ENCODE data around the gene PLCH1.
"Not testable (repeated sequence)": the region's sequence is repeated elsewhere in the genome, so short reads cannot be mapped to it uniquely, and the experiment has no call there.

The PLCH1 gene

GRCh38 chr3:155643581-155644165 is 101.2 kb downstream of the PLCH1 start:
- TF ChIP-seq PAX5 (IDR thresholded peaks at IDR 0.05; ENCODE audit: insufficient read depth, low read length, severe bottlenecking) (no peak), POU2F2 (IDR thresholded peaks at IDR 0.05; ENCODE audit: low read depth, low read length) (no peak)
- FAIRE-seq (no peak), DNase-seq (ENCODE audit: insufficient read length, low spot score) (no peak)

DNA sequence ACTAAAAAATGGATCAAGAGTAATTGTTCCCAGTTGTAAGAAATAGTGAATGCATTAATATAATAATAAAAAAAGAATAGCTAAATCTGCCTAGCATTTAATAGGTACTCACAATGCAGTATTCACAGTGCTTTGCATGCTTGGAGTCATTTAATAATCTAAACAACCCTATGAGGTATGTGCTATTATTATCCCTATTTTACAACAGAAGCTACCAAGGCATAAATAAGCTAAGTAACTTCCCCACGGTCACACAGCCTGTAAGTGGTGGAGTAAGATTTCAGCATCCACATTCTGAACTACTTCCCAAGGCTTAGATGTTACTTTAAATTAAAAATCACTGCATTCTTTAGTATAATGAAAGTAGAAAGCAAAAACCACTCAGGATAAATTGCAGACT is 102.9 kb downstream of the PLCH1 start:
- no peak for TF ChIP-seq TAF1 (IDR thresholded peaks at IDR 0.05; ENCODE audit: low read depth, low read length)
- TF ChIP-seq POLR2AphosphoS5 (IDR thresholded peaks at IDR 0.05; ENCODE audit: low read depth, low read length), result no peak
- TF ChIP-seq PAX5 (IDR thresholded peaks at IDR 0.05; ENCODE audit: insufficient read depth, low read length, severe bottlenecking), result no peak
- no peak for TF ChIP-seq SPI1 (IDR thresholded peaks at IDR 0.05; ENCODE audit: low read depth, low read length)
- no peak for TF ChIP-seq POU2F2 (IDR thresholded peaks at IDR 0.05; ENCODE audit: low read depth, low read length)
- TF ChIP-seq POLR2A (IDR thresholded peaks at IDR 0.05; ENCODE audit: low read depth, low read length), result no peak
- DNase-seq (ENCODE audit: insufficient read length, low spot score) (no peak), FAIRE-seq (no peak)

DNA sequence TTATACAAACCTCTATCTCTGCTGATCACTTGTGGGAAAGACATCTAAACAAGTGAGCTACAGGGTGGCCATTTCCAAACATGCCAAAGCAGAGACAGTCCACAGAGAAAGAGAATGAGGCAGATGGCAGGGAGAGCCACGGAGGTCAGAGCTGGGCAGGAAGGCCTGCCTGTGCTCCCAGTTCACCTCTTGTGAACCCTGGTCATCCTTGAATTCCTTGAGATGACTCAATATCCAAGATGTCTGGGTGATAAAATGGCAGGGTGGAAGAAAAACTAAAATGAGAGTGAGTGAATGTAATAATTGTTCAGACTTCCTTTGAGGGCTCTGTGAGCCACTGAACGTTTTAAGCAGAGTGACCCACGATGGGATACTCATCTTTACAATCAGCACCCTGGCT is 104.8 kb downstream of the PLCH1 start:
- DNase-seq (ENCODE audit: insufficient read length, low spot score) (no peak), FAIRE-seq (no peak)
- TF ChIP-seq POLR2A (IDR thresholded peaks at IDR 0.05; ENCODE audit: low read depth, low read length) (no peak), POU2F2 (IDR thresholded peaks at IDR 0.05; ENCODE audit: low read depth, low read length) (no peak), POLR2AphosphoS5 (IDR thresholded peaks at IDR 0.05; ENCODE audit: low read depth, low read length) (no peak), TAF1 (IDR thresholded peaks at IDR 0.05; ENCODE audit: low read depth, low read length) (no peak), PAX5 (IDR thresholded peaks at IDR 0.05; ENCODE audit: insufficient read depth, low read length, severe bottlenecking) (no peak), SPI1 (IDR thresholded peaks at IDR 0.05; ENCODE audit: low read depth, low read length) (no peak)

- no peak for TF ChIP-seq SPI1 (IDR thresholded peaks at IDR 0.05; ENCODE audit: low read depth, low read length)
- TF ChIP-seq PAX5 (IDR thresholded peaks at IDR 0.05; ENCODE audit: insufficient read depth, low read length, severe bottlenecking), result no peak
- no peak for TF ChIP-seq POLR2AphosphoS5 (IDR thresholded peaks at IDR 0.05; ENCODE audit: low read depth, low read length)
- no peak for TF ChIP-seq POLR2A (IDR thresholded peaks at IDR 0.05; ENCODE audit: low read depth, low read length)
- TF ChIP-seq TAF1 (IDR thresholded peaks at IDR 0.05; ENCODE audit: low read depth, low read length), result no peak
- TF ChIP-seq POU2F2 (IDR thresholded peaks at IDR 0.05; ENCODE audit: low read depth, low read length), result no peak
- DNase-seq (ENCODE audit: insufficient read length, low spot score), result no peak
- no peak for FAIRE-seq
Measured at GRCh38 chr3:155639462-155640055, 105.3 kb downstream of the PLCH1 start.

GRCh38 chr3:155638461-155638860 is 106.4 kb downstream of the PLCH1 start:
- DNase-seq (ENCODE audit: insufficient read length, low spot score); FAIRE-seq: not testable (repeated sequence)

GRCh38 chr3:155637567-155637966 is 107.3 kb downstream of the PLCH1 start:
- no peak for TF ChIP-seq POLR2A (IDR thresholded peaks at IDR 0.05; ENCODE audit: low read depth, low read length)
- TF ChIP-seq SPI1 (IDR thresholded peaks at IDR 0.05; ENCODE audit: low read depth, low read length), result no peak
- TF ChIP-seq POLR2AphosphoS5 (IDR thresholded peaks at IDR 0.05; ENCODE audit: low read depth, low read length), result no peak
- TF ChIP-seq PAX5 (IDR thresholded peaks at IDR 0.05; ENCODE audit: insufficient read depth, low read length, severe bottlenecking), result no peak
- DNase-seq (ENCODE audit: insufficient read length, low spot score) (no peak), FAIRE-seq (no peak)

DNA sequence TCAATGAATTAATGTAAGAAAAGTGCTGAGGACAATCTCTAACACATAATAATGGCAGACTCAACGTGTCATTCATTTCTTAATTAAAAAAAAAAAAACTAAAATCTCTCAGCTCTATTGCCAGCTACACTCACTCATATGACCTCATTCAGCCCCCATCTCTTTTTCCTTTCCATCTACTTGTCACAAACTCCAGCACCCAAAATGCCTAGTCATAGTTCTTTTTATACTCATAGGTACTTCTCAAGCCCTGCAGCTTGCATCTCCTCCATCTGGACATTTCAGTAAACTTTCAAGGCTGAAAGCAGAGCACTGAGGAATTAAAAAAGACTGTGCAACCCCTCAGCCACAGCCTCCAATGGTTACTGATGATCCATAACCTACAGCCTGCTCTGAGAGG is 109.8 kb downstream of the PLCH1 start:
- FAIRE-seq (no peak), DNase-seq (ENCODE audit: insufficient read length, low spot score) (no peak)
- no peak for TF ChIP-seq POU2F2 (IDR thresholded peaks at IDR 0.05; ENCODE audit: low read depth, low read length)
- no peak for TF ChIP-seq SPI1 (IDR thresholded peaks at IDR 0.05; ENCODE audit: low read depth, low read length)
- no peak for TF ChIP-seq PAX5 (IDR thresholded peaks at IDR 0.05; ENCODE audit: insufficient read depth, low read length, severe bottlenecking)
- no peak for TF ChIP-seq TAF1 (IDR thresholded peaks at IDR 0.05; ENCODE audit: low read depth, low read length)
- no peak for TF ChIP-seq POLR2AphosphoS5 (IDR thresholded peaks at IDR 0.05; ENCODE audit: low read depth, low read length)
- no peak for TF ChIP-seq POLR2A (IDR thresholded peaks at IDR 0.05; ENCODE audit: low read depth, low read length)

GRCh38 chr3:155634121-155634719 is 110.7 kb downstream of the PLCH1 start:
- no peak for FAIRE-seq
- TF ChIP-seq PAX5 (IDR thresholded peaks at IDR 0.05; ENCODE audit: insufficient read depth, low read length, severe bottlenecking), result no peak
- TF ChIP-seq POLR2A (IDR thresholded peaks at IDR 0.05; ENCODE audit: low read depth, low read length), result no peak
- TF ChIP-seq POU2F2 (IDR thresholded peaks at IDR 0.05; ENCODE audit: low read depth, low read length), result no peak
- TF ChIP-seq POLR2AphosphoS5 (IDR thresholded peaks at IDR 0.05; ENCODE audit: low read depth, low read length), result no peak
- TF ChIP-seq TAF1 (IDR thresholded peaks at IDR 0.05; ENCODE audit: low read depth, low read length), result no peak
- no peak for TF ChIP-seq SPI1 (IDR thresholded peaks at IDR 0.05; ENCODE audit: low read depth, low read length)
- no peak for DNase-seq (ENCODE audit: insufficient read length, low spot score)

- FAIRE-seq (no peak), DNase-seq (ENCODE audit: insufficient read length, low spot score) (no peak)
- TF ChIP-seq POLR2A (IDR thresholded peaks at IDR 0.05; ENCODE audit: low read depth, low read length) (no peak), POLR2AphosphoS5 (IDR thresholded peaks at IDR 0.05; ENCODE audit: low read depth, low read length) (no peak), POU2F2 (IDR thresholded peaks at IDR 0.05; ENCODE audit: low read depth, low read length) (no peak), SPI1 (IDR thresholded peaks at IDR 0.05; ENCODE audit: low read depth, low read length) (no peak), TAF1 (IDR thresholded peaks at IDR 0.05; ENCODE audit: low read depth, low read length) (no peak), PAX5 (IDR thresholded peaks at IDR 0.05; ENCODE audit: insufficient read depth, low read length, severe bottlenecking) (no peak)
Measured at GRCh38 chr3:155631323-155632019, 113.4 kb downstream of the PLCH1 start.

All from GM12891 (cell line).